ENCODE results near the gene GLI3.
"Not testable (repeated sequence)": the region's sequence is repeated elsewhere in the genome, so short reads cannot be mapped to it uniquely, and the experiment has no call there.

Gene GLI3

DNA sequence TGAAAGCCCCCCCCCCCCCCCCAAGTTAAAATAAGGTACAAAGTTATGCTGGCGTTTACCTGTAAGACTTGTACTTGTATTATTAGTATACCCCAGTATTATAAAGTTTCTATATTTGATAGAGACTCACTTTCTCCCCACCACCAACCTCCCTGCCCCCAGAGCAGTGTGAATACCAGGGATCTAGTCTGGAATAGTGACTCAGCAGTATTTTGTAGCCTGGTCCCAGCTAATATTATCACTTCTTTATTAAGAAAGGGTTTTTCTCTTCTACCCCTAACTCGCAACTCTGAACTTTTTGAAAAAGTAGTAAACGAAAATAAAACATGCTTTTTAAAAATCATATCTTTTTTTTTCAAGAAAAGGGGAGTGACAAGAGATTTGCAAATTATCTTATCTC is 26.7 kb downstream of the GLI3 start:
- DNase-seq, result no peak

DNA sequence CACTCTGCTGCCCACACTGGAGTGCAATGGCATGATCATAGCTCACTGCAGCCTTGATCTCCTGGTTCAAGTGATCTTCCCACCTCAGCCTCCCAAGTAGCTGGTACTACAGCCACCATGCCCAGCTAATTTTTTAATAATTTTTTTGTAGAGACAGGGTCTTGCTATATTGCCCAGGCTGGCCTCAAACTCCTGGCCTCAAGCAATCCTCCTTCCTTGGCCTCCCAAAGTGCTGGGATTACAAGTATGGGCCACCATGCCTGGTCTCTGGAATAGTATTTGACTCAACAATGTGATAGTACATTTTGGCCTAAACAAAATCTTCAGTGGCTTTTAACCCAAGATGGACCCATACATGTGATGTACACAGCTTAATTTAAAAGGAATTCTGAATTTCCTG is 27.9 kb downstream of the GLI3 start:
- DNase-seq, result not testable (repeated sequence)

DNA sequence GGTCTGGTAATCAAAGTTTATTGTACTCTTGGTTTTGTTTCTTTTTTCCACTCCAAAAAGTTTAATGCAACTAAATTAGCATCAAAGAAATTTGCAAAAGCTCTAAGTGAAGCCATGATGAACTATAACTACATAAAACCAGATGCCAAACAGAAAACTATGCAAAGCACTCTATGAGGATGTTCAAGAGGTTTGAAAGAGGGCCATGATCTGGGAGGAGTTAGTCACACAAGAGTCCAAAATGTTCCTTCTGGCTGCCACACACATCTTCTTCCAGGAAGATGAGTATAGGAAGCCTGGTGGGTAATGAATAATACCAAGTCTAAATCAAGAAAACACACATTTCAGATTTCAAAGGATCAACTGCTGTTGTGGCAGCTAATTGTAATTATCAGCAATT is 28.4 kb downstream of the GLI3 start:
- no peak for DNase-seq

DNA sequence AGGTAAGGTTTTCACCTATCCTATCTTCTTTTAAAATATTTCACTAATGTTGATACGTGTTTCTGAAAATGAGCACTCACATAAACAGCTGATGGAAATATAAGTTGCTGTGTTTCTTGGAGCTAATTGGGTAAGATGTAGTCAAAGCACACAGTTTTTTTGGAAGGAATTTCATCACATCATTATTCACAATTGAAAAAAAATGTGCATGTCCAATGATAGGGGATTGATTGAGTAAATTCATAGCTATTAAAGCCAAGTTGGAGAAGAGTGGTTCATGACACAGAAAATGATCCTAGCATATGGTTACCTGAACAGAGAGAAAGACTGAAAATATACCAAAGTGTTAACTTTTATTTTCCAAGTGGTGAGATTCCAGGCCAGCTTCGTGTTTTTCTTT is 29.6 kb downstream of the GLI3 start:
- no peak for DNase-seq

DNA sequence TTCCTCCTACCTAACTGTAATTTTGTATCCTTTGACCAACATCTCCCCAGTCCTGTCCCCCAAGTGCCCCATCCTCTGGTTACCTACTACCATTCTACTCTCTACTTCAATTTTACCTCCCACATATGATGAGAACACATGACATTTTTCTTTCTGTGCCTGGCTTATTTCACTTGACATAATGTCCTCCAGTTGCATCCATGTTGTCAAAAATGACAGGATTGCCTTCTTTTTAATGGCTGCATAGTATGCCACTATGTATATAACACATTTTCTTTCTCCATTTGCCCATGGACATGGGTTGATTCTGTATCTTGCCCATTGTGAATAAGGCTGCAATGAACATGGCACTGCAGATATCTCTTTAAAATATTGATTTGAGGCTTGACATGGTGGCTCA is 33.7 kb downstream of the GLI3 start:
- no peak for DNase-seq

DNA sequence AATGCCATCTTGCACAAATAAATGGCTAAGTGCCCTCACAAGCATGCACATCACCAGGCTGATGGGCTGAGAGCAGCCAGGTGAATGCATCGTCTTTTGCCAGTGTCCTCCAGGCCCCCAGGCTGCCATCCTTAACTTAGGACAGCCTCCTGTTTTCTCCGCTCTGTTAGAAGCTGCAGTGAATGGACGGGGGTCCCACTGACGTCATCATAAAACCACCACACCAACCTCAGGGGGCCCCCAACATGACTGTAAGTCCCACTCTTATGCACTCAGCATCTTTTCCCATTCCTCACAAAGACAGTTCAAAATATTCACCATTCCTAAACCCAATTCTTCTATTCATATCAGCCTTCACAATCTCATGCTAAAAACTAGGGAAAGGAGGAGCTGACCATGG is 34.4 kb downstream of the GLI3 start:
- no peak for DNase-seq

DNA sequence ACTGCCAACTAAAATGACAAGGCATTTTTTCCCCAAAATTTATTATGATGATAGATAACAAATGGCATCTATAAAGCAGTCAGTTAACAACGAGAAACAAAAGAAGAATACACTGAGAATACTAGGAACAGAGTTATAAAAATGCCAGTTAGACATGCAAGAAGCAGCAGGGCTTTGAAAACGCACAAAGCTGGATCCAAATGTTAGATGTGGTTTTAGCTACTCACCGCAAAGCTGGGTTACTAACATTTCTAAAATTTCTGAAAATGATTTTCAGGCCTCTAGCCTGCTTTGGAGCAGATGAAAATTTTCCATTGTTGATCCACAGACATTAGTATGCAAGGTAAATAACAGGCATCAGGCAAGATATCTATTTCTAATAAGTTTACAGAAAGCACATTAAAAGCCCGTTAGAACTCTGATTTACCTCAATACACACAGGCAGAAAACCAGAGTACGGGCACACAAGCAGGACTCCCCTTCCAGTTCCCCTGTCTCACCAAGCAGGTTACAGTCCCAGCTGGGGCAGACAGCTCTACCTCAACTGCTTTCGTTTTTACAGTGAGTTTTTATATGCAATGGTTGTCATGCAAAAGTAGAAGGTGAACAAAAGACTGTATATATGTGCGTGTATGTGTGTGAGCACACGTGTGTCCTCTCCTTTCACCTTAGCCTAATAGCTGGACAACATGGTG is 37.9 kb downstream of the GLI3 start:
- no peak for DNase-seq

DNA sequence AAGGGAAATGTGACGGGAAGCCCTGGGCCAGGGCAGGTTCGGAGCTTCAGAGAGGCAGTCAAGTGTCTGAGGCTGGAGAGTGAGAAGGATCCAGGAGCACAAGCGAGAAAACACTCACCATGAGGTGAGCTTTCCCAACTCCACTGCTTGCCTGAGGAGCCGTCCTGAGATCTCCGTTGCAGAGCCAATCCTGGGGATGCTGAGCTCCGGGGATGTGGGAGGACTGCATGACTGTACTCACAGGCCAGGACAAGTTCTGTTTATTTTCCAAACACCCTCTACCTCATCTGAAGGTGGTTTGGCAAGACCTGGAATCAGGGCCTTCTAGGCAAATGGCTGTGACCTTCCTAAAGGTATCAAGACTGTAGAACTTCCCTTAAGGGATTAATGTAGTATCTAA is 38.7 kb downstream of the GLI3 start:
- DNase-seq, result peak; percentile 71

DNA sequence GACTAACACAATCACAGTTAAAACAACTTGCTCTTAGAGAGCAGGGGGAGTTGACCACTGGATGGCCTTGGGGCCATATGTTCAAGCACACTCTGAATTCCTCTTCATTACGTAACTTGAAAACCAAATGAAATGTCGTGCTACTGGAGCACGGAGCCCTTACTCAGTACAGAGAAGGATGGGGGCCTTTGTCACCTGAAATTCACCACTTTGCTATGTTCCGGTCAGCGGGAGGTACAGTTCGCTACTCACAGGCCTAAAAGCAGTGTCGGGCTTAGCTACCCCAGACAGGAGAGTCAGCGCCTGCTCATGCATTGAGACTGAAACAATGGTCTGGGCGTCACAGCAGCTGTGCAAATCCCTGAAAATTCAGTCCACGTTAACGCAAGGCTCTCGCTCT is 39.6 kb downstream of the GLI3 start:
- DNase-seq, result no peak

DNA sequence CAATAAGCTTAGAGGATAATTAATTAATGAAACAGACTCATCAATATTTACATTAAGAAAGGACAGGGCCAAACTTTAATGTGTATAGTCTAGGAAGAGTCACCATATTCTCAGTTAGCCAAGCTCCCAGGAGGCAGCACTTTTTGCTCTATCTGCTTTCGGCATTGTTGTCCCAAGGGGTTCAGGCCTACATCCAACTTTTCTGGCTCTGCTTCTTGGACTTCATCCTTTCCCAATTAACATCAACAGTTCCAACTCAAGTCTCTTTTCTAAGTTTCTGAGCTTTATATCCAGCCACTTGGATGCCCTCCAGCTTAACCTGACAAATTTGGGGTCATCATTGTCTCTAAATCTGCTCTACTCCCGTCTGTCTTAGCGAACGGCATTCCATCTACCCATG is 42.8 kb downstream of the GLI3 start:
- no peak for DNase-seq

DNA sequence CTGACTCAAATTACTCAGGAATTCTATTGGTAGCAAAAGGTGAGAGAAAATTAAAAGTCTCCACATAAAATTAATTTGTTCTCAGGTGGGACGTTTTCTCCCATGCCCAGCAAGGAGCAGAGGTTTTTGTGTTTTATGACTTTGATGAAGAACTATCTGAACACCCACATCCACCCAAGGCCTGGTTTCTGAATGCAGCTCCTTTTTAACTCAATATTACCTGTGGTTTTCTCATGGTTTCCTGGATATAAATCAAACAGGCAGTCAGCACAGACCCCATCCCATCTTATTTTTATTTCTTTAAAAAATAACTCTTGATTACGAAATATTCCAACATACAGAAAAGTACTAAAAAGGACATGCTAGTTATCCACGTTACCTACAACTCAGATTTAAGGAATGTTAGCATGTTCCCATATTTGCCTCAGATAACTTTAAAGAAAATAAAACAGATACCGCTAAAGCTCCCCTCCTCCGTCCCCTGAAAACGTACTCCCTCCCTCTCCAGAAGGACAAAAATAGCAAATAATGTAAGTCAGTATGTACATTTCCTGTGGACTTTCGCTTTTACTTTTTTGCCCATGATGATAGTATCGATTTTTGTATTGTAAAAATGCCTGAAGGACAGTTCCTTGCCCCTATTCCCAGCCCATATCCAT is 43.4 kb downstream of the GLI3 start:
- no peak for DNase-seq

DNA sequence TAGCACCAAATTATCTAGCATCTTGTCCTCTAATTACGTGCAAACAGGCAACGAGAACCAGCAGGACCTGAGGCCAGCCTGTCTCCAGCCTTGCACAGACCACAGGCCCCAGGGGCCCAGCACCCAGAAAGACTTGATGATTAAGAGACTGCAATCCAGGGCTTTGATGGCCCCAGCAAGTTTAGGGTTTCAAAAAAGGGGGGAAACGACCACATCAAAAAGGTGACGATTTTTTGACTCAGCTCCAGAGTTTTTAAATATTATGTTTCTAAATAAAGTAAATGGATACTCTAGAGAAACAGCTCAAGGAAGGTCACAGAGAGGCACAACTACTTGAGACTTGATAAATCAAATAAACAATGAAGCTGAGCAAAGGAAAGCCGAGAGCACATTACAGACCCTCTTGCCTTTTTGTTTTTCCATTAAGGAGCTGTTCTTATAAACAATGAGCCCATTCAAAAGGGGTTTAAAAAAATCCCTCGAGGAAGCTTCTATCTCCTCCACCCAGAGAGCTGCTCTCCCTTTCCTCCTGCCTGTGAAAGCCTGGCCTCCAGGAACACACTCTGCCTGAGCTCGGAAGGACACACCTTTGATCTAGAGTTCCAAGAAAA is 44.1 kb downstream of the GLI3 start:
- DNase-seq, result peak; percentile 81

DNA sequence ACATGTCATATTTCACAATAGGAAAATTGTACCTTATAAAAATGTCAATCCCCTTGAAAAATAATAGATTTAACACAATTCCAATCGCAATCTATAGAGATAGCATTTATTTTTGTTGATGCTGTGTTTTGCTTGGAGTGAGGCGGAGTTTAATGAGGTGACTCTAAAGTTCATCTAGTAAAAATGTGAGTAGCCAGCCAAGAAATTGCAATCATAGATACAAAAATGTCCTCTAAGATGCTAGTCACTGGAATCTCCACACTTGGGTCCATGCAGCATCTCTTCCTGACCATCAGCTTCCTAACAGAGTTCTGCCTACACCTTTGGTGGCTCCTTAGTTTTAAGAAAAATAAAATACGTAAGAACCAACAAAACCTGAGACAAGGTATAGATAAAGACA is 44.9 kb downstream of the GLI3 start:
- DNase-seq, result no peak

DNA sequence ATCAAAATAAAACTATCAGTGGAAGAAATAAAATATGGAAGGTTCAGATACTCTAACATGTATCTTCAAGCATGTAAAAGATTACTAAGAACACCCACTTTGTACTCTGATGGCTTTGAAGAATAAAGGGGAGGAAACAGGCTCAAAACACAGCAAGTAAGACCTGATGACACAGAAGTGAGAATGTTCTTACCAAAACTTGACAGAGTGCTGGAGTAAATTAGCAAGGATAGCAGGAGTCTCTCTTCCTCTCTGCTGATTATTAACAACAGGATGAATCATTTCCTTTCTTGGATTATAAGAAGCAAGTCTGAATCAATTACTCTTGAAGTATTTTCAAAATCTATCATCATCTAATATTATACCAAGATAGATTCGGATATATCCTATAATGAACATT is 47.5 kb downstream of the GLI3 start:
- no peak for DNase-seq

DNA sequence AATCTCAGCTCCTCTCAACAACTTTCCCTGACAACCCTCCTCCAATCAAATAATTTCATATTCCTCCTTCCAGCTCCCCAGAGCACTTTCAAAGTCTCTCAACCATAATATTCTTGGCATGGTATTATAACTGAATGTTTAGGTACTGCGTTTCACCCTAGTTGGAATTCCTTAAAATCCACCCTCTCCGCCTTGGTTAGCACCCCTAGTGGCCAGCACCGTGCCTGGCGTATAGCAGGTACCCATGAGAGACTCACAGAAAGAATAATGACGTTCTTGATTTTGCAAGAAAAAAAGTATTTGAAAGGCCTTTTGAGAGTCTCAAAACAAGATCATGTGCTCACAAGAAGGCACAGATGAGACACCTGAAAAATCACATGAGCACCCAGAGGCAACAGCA is 50.9 kb downstream of the GLI3 start:
- no peak for DNase-seq

DNA sequence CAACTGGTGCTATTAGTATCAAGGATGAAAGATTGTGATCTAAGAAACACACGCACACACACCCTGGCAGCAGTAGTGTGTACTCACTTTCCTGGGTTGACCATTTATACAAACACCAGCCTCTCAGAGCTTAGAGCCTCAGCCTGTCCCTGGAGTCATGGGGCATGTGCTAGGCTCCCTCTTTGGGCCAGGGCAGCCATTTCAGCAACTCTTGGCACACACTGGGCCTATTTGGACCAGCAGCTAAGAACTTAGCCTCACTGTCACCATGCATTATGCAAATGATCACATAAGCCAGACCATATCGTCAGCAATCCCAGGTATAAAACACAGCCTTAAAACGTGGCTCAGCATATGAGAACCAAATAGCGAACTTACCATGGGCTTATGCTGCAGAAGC is 51.3 kb downstream of the GLI3 start:
- DNase-seq, result no peak

DNA sequence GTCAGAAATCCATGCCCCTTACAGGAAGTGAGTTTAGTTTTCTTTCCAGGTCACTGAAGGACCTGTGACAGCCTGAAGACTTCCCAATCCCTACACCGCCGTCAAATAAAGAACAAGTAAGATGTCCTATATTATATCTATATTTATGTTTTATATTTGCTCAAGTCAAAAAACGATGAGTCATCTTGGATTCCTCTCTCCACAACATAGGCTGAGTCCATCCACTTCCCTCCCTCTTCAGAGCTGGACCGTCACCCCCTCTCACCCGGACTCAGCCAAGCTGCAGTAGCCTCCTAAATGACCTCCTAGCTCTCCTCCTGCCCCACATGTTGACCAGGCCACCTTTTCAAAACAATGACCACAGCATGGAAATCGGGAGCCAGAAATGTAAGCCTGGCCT is 53.5 kb downstream of the GLI3 start:
- no peak for DNase-seq

DNA sequence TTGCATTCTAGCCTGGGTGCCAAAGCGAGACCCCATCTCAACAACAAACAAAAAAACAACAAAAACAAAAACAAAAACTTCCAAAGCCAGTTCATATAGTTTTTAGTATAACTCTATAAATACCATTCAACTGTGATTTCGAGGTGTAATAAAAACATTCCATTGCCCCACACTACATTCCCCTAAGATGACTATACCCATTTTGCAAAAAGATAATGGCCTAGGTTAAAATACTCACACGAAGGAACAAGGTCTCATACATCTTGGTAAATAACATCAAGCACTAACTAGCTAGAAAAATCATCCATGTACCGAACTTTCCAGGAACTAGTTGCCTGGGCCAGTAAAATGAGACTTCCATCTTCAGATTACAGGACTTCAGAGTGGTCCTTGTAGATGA is 55.4 kb downstream of the GLI3 start:
- no peak for DNase-seq

DNA sequence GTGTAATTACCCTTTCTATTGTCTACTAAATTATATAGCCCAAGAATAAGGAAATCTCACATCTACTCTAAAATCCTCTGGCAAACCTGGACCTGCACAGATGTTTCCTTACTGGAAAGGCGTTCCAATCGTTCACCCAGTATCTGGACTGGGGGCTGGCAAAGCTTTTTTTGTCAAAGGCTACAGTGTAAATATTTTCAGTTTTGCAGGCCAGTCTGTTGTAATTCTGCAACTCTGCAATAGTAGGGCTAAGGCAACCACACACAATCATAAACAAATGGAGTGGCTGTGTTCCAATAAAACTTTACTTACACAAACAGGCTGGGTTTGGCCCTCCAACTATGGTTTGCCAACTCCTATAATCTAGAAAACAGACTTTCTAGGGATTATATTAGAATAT is 56.2 kb downstream of the GLI3 start:
- DNase-seq, result no peak

DNA sequence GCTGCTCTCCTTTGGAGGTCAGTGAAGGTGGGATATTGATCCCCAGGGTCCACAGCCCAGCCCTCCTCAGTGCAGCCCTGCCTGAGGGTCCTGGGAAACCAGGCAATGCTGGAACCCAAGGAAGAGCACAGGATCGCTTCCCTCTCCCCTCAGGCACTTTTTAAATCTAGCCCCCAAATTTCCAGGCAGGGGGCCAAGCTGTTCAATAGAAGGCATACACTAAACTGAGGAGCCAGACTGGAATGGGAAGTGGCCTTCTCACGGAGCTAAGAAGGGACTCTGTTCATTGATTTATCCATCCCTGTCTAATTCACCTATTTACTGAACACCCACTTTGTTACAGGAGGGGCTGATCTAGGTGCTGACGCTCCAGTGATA is 60.3 kb downstream of the GLI3 start:
- no peak for DNase-seq

DNA sequence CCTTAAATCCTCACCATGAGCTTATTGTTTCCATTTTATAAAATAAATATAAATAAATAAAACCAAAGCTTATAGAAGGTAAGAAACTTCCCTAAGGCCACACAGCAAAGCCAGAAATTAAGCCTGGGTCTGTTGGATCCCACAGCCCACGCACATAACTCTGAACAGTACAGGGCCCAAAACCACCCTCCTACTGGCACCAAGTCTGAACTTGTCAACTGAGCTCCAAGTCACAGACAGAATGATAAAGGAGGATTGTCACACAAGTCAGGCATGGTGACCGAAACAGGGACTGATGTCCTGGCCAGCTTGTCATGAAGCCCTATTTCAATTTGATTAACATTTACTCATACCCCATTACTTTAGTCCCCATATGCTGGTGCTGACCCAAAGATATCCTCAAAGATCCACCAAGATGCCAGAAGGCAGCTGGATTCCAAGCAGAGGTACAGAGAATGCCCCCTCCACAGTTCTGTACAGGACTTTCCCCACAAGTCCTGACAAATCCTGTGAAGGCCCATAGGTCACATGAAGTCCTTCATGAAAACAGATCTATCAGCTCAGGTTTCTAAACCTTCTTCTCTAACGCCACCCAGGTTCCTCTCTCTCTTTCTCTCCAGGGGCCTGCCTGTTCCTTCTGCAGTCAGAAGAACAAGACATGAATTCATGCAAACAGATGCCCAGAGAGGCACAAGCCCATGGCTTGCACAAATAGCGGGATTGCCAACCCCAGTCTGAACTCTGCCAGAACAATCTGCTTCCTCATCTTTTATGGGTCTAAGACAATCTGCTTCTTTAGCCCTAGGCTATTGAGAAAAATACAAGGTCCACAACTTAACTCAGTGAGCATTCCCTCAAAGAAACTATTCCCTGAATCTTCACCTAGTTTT is 60.9 kb downstream of the GLI3 start:
- no peak for DNase-seq

DNA sequence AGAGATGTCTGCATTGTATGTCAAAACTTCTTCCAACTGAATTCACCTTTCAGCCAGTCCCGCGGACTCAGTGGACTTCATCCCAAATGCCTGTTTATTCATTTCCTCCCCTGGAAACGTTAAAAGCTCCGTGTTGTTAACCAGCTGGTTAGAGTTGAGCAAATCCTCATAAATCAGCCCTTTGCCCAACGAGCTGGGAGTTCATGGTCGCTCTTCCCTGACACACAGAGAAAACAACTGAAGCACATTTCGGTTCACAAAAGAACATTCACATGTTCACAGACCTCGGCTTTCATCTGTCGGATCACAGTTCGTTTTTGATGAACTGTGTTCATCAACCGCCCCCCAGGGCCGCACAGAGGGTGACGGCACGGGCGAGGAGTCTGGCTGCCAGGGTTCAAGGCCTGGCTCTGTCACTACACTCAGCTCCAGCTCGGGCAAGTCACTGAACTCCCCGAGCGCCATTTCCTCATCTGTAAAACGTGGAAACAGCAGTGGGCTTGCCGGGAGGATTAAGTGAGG is 62.6 kb downstream of the GLI3 start:
- no peak for DNase-seq

DNA sequence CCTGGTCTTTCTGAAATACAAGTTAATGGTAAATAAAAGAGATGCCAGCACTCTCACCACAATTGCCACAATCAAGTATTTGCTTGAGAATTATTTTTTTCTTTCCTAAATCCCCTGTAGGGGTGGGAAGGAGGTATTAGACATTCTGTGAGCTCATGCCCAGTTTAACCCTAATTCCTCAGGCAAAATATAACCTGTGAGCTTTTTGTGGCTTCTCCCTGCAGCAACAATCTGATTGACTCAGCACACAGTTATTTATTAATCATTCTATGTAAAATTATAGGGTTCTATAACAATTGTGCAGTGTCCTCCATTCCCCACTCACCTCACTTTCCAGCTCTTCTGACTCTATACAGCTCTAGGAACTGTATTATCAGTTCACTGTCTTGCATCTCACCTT is 66.3 kb downstream of the GLI3 start:
- no peak for DNase-seq

DNA sequence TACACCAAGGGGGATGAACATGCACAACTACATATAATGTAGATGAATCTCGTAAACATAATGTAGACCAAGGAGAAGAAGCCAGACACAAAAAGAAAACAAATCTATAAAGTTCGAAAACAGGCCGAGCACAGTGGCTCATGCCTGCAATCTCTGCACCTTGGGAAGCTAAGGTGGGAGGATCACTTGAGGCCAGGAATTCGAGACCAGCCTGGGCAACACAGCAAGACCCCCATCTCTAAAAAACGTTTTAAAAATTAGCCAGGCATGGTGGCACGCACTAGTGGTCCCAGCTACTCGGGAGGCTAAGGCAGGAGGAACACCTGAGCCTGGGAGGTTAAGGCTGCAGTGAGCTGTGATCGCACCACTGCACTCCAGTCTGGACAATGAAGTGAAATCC is 68.5 kb downstream of the GLI3 start:
- no peak for DNase-seq
